ENCODE measurements around the gene DPP6.

DNA sequence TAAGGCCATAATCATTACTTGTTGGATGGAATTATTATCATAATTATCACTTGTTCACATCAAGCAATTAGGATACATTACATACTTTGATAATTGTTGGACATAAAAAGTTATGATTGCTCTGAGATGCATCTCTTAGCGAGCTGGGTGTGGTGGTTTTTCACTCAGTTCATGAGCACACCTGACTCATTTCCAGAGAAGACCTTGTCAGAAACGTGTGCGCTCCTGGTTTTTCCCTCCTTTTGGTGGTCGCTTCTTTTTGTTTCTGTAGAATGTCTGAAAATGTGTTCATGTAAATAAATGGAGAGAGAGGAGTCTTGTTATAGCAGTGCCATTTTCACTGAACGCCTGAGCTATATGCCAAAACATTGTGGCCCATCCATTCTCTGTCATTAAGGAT is 809.4 kb downstream of the DPP6 start:
- no peak for TF ChIP-seq POLR2AphosphoS5 (IDR thresholded peaks at IDR 0.05)
- TF ChIP-seq, protein P1, sequence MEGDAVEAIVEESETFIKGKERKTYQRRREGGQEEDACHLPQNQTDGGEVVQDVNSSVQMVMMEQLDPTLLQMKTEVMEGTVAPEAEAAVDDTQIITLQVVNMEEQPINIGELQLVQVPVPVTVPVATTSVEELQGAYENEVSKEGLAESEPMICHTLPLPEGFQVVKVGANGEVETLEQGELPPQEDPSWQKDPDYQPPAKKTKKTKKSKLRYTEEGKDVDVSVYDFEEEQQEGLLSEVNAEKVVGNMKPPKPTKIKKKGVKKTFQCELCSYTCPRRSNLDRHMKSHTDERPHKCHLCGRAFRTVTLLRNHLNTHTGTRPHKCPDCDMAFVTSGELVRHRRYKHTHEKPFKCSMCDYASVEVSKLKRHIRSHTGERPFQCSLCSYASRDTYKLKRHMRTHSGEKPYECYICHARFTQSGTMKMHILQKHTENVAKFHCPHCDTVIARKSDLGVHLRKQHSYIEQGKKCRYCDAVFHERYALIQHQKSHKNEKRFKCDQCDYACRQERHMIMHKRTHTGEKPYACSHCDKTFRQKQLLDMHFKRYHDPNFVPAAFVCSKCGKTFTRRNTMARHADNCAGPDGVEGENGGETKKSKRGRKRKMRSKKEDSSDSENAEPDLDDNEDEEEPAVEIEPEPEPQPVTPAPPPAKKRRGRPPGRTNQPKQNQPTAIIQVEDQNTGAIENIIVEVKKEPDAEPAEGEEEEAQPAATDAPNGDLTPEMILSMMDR (IDR thresholded peaks at IDR 0.05 in 8 of 11, conservative IDR thresholded peaks at IDR 0.05 in 3 of 11) = no peak
